A549 treated with CORT108297 at 1 μM for 4 hours (cell line): ENCODE measurements around the gene SEPHS2. TPM values are rescaled to one million over a fixed set of nuclear protein-coding genes. Genes with fewer than 3 reads are reported as not detected.

Experiments used
- total RNA-seq: library from RNA; stranded (reverse); fragments of 200-300 nt; extraction: Qiagen RNA extraction; gene quantifications from 5 replicates; pipeline ENCODE4 v1.2.3, GENCODE V29; 2022

The SEPHS2 gene
- 48.6 to 54.5 TPM (median 51.1 TPM) in 5 replicates for total RNA-seq

DNA sequence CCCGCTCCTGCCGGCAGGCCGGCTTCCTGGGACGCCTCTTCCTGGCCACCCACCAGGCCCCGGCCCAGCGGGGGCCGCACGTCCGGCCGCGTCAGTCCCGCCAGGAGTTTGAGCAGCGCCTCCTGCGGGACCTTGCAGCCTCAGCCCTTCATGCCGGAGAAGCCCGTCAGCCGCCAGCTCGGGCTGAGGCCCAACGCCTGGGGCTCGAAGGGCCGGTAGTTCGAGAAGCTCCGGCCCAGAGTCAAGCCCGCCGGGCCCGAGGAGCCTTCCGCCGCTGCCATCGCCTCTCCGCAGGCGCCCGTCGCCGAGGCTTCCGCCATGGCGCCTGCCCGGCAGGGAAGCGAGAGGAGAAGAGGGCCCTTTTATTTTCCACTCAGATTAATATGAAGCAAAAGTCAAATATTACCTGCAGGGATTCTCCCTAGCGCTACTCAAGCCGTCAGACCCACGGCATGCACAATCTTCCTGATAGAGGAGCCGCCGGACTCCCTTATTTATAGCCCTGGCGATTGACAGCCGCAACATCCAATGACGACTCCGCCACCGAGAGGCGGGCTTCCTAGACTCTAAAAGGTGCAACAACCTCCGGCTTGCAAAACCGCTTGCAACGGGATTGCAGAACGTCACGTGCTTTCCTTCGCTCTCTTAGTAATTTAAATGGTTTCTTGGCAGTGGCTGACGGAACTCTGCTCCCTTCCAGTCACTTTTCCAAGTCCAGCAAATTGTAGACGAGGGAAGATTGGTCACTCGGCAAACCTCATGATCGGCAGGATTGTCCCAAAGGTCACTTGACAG, at the start of gene SEPHS2:
TSS of gene SEPHS2 (minus strand) at position 467 of the 795 bp plus-strand sequence. CDS start at position 320, 147 bp downstream.

DNA sequence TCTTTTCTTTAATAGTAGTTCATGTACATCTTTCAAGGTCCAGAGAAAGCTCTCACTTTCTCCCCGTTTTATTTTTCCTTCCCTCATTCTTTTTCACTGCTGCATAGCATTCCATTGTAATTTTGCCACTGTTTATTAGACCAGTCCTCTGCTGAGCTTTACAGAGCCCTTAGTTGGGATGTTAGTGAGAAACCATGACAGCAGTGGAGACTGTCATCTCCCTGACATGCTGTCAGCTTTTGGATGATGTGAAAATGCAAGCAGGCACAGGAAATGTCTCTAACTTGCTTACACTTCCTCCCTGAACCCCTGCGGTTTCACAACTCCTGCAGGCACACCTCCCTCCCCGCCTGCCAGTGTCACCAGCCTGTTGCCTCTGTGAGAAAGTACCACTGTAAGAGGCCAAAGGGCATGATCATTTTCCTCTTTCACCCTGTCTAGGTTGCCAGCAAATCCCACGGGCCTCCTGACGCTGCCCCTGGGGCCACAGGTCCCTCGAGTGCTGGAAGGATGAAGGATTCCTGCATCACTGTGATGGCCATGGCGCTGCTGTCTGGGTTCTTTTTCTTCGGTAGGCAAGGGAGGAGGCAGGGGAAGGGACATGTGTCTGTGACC, 26.8 kb upstream of the SEPHS2 start, which contains the start of gene ITGAL:
TSS of gene ITGAL (plus strand) at position 415 of the 615 bp plus-strand sequence. CDS start at position 511, 96 bp downstream.

GRCh38 chr16:30429678-30430427, 15.8 kb downstream of the SEPHS2 start, which contains the start of gene DCTPP1:
Gene DCTPP1, minus strand, starts transcription at chr16:30430030. Its CDS starts 50 bp downstream, at chr16:30429980.

DNA sequence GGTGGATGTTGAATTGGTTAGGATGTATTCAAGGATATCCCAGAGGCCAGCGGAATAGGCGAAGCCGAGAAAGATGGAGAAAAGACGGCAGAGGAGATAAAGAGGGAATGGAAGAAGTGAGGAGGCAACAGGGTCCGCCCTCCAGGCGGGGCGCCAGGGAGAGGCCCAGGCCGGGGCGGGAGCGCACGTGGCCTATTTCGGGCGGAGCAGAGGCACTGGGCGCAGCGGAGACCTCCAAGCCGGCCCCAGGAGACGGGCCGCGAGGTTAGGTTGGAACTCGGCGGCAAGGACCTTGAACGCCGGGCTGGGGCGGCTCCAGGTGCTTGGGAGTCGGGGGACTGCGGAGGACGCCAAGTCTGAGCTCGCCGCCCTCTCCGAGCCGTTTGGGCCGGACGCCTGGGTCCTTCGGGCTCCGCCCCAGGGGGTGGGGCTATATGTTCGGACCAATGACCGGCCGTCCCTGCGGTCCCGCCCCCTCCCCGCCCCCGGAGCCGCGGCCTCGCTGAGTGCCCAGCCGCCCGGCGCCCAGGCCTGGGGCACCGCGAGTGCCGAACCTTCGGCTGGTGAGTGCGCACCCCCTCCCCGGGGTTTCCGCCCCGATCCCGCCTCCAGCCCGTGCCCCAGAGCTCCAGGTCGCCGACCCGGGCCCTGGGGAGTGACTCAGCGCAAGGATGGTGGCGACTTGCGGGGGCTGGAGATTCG, 38.4 kb downstream of the SEPHS2 start, which contains the start of gene ZNF771:
TSS of gene ZNF771 (plus strand) at position 505 of the 702 bp plus-strand sequence. CDS start 448 bp downstream, outside the sequence.

DNA sequence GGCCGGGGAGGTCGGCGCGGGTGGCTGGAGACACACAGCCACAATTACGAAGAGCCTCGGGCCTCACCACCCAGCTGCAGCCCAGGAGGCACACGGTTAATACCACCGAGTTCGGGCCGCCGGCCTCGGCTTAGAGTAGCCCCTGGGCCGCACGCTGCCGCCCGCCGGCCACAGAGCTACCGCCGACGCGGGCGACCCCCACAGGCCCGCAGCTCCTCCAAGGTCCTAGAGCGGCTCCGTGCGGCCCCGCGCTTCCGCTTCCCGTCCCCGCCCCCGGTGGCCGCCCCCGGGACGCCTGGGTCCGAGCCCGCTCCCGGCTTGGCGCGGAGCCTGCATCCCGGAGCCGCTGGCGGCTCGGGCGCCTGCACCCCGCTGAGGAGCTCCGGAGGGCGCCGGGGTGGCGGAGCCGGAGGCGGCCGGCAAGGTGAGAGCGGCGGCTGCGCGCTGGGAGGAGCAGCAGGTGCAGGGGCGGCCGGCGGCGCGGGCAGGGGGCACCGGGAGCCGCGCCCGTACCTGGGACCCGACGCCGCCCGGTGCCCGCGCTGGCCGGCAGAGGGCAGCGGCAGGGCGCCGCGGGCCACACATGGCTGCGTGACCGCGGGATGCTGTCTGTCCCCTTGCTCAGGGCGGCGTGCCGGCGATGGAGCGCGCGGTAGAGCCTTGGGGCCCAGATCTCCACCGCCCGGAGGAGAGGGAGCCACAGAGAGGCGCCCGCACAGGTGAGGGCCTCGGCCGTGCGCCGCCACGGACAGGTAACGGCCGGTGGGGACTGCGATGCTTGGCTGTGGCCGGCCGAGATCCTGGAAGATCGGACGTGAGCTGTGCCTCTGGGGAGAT, 50.3 kb downstream of the SEPHS2 start, which contains the start of gene ZNF48:
TSS of gene ZNF48 (plus strand) at position 266 of the 837 bp plus-strand sequence. CDS start at position 641, 375 bp downstream.

Other genes starting within 250 kb of the SEPHS2 start
- gene SULT1A3, start 246.6 kb downstream of the SEPHS2 start, total RNA-seq = 6.1 to 13.7 TPM (median 8.6 TPM) in 5 replicates
- gene NPIPB13, start 197.4 kb downstream of the SEPHS2 start, total RNA-seq = 2.0 to 2.8 TPM (median 2.2 TPM) in 5 replicates
- gene CD2BP2, start 90.6 kb downstream of the SEPHS2 start, total RNA-seq = 61.6 to 68.7 TPM (median 66.4 TPM) in 5 replicates
- 24.8 to 34.5 TPM (median 31.6 TPM) in 5 replicates for gene TBC1D10B, start 75.4 kb downstream of the SEPHS2 start, total RNA-seq
- gene MYL11, start 71.1 kb downstream of the SEPHS2 start, total RNA-seq = 0.38 to 0.55 TPM (median 0.48 TPM) in 3 of 5 replicates, not detected in the others
- 0.58 to 2.5 TPM (median 2.1 TPM) in 5 replicates for gene SEPTIN1, start 63.3 kb downstream of the SEPHS2 start, total RNA-seq
- 11.7 to 13.0 TPM (median 12.4 TPM) in 5 replicates for gene ZNF48, start 50.5 kb downstream of the SEPHS2 start, total RNA-seq
- gene ZNF771, start 38.3 kb downstream of the SEPHS2 start, total RNA-seq = 3.0 to 6.8 TPM (median 5.5 TPM) in 5 replicates
- 103 to 143 TPM (median 138 TPM) in 5 replicates for gene DCTPP1, start 15.8 kb downstream of the SEPHS2 start, total RNA-seq
- 0.06 to 0.17 TPM (median 0.13 TPM) in 5 replicates for gene ITGAL, start 26.9 kb upstream of the SEPHS2 start, total RNA-seq
- 37.2 to 50.3 TPM (median 46.5 TPM) in 5 replicates for gene ZNF768, start 80.7 kb upstream of the SEPHS2 start, total RNA-seq
- 3.8 to 4.6 TPM (median 4.5 TPM) in 5 replicates for gene ZNF747, start 89.0 kb upstream of the SEPHS2 start, total RNA-seq
- gene ZNF764, start 112.5 kb upstream of the SEPHS2 start, total RNA-seq = 4.5 to 6.9 TPM (median 6.6 TPM) in 5 replicates
- gene ZNF688, start 125.8 kb upstream of the SEPHS2 start, total RNA-seq = 4.8 to 8.1 TPM (median 7.8 TPM) in 5 replicates
- not detected in 5 replicates for gene ZNF785, start 139.8 kb upstream of the SEPHS2 start, total RNA-seq
- gene ZNF689, start 164.5 kb upstream of the SEPHS2 start, total RNA-seq = 7.6 to 9.2 TPM (median 8.1 TPM) in 5 replicates
- gene PRR14, start 205.1 kb upstream of the SEPHS2 start, total RNA-seq = 20.2 to 28.8 TPM (median 25.3 TPM) in 5 replicates
- 31.5 to 45.5 TPM (median 44.8 TPM) in 5 replicates for gene FBRS, start 212.6 kb upstream of the SEPHS2 start, total RNA-seq